SK-N-SH (cell line): ENCODE results near the gene SOWAHD. TPM values are rescaled to one million over a fixed set of nuclear protein-coding genes. Genes with fewer than 3 reads are reported as not detected.

Source experiments
- CTCF ChIA-PET: fragments of 300-600, 350-600 bp; formaldehyde crosslinking; extraction: SDS; loops from one replicate; lab custom pipeline; 2021; lab: Yijun Ruan, JAX
- POLR2A ChIA-PET: fragments of 350-600 bp; sonication (Branson Sonifier 250); formaldehyde crosslinking; extraction: SDS; loops from one replicate; lab custom pipeline; 2020; ENCODE audit warnings: antibody characterized with exemption, inconsistent platforms; lab: Yijun Ruan, JAX
- DNase-seq: peaks from one replicate; pipeline ENCODE4 v3.0.0; 2012
- H2AFZ ChIP-seq: fragments of 200-600 bp; sonication (generic); 2 replicates; pipeline ENCODE4 v1.8.1; 2016; ENCODE audit warnings: antibody characterized with exemption, mild to moderate bottlenecking, low read depth
- H3F3A ChIP-seq: fragments of 200-600 bp; sonication (generic); replicated peaks from 2 replicates; pipeline ENCODE3; 2016; ENCODE audit warnings: antibody characterized with exemption, mild to moderate bottlenecking; ENCODE audit not compliant: insufficient read depth
- H3K27ac ChIP-seq, 2 experiments: fragments of 200-500 bp in 1 of 2; fragments of 200-600 bp in 1 of 2; sonication (Bioruptor generic) in 1 of 2; sonication (generic), shearing (Covaris generic) in 1 of 2; 2 replicates each; pipeline versions ENCODE4 v1.5.1 to v1.6.1; 2014 to 2016; ENCODE audit warnings: low read depth in 2 of 2, inconsistent platforms in 1 of 2, low read length in 1 of 2, mild to moderate bottlenecking in 1 of 2, mixed read lengths in 1 of 2
- H3K27me3 ChIP-seq: fragments of 200-600 bp; sonication (generic), shearing (Covaris generic); 2 replicates; pipeline ENCODE4 v1.6.1; 2016; ENCODE audit warnings: mixed run types; ENCODE audit not compliant: insufficient read depth
- H3K36me3 ChIP-seq, 2 experiments: fragments of 200-500 bp in 1 of 2; fragments of 200-600 bp in 1 of 2; sonication (Bioruptor generic) in 1 of 2; sonication (generic) in 1 of 2; replicated peaks in 1 of 2; 2 replicates each; pipeline versions ENCODE3 to v1.5.1; 2014 to 2016; ENCODE audit warnings: low read length in 1 of 2, mild to moderate bottlenecking in 1 of 2; ENCODE audit not compliant: insufficient read depth in 2 of 2, control insufficient read depth in 1 of 2
- H3K4me1 ChIP-seq, 2 experiments: fragments of 200-500 bp in 1 of 2; fragments of 200-600 bp in 1 of 2; sonication (Bioruptor generic) in 1 of 2; sonication (generic), shearing (Covaris generic) in 1 of 2; 2 replicates each; pipeline versions ENCODE4 v1.5.1 to v1.6.1; 2014 to 2016; ENCODE audit warnings: low read depth in 1 of 2, low read length in 1 of 2, mixed run types in 1 of 2; ENCODE audit not compliant: insufficient read depth in 2 of 2, control insufficient read depth in 1 of 2
- H3K4me2 ChIP-seq: fragments of 200-600 bp; sonication (generic), shearing (Covaris generic); 2 replicates; pipeline ENCODE4 v1.6.1; 2017; ENCODE audit warnings: mixed run types
- H3K4me3 ChIP-seq, 2 experiments: fragments of 200-500 bp in 1 of 2; fragments of 200-600 bp in 1 of 2; sonication (Bioruptor generic) in 1 of 2; sonication (generic), shearing (Covaris generic) in 1 of 2; 2 replicates each; pipeline versions ENCODE4 v1.5.1 to v1.8.1; 2014 to 2016; ENCODE audit warnings: low read depth in 2 of 2, inconsistent platforms in 1 of 2, low read length in 1 of 2, mild to moderate bottlenecking in 1 of 2, mixed read lengths in 1 of 2, moderate library complexity in 1 of 2
- H3K79me2 ChIP-seq: fragments of 200-600 bp; sonication (generic); 2 replicates; pipeline ENCODE4 v1.8.1; 2017; ENCODE audit warnings: mild to moderate bottlenecking; ENCODE audit not compliant: insufficient read depth
- H3K9ac ChIP-seq: fragments of 200-600 bp; sonication (generic); 2 replicates; pipeline ENCODE4 v1.6.1; 2017; ENCODE audit warnings: mixed run types
- H3K9me2 ChIP-seq: fragments of 200-600 bp; sonication (generic); 2 replicates; pipeline ENCODE4 v1.6.1; 2017; ENCODE audit warnings: mixed run types
- H3K9me3 ChIP-seq: fragments of 200-600 bp; sonication (generic); 2 replicates; pipeline ENCODE4 v1.6.1; 2017; ENCODE audit warnings: mixed run types, mild to moderate bottlenecking, moderate library complexity
- H4K20me1 ChIP-seq: fragments of 200-600 bp; sonication (generic); 2 replicates; pipeline ENCODE4 v1.6.1; 2017; ENCODE audit warnings: mild to moderate bottlenecking, mixed run types; ENCODE audit not compliant: insufficient read depth
- ELF1 ChIP-seq: IDR thresholded peaks from 2 replicates; pipeline ENCODE4 v1.4.0; 2012
- EP300 ChIP-seq, 2 experiments: IDR thresholded peaks; 2 replicates each; pipeline versions ENCODE4 v1.4.0 to v1.6.1; 2012; ENCODE audit warnings: borderline replicate concordance in 1 of 2, low read depth in 1 of 2, low read length in 1 of 2
- FOSL2 ChIP-seq: IDR thresholded peaks from 2 replicates; pipeline ENCODE4 v1.4.0; 2012; ENCODE audit warnings: low read depth, mild to moderate bottlenecking, moderate library complexity, borderline replicate concordance
- FOXM1 ChIP-seq: IDR thresholded peaks from 2 replicates; pipeline ENCODE4 v1.4.0; 2012; ENCODE audit warnings: low read depth, mild to moderate bottlenecking
- GATA2 ChIP-seq: sonication (generic); formaldehyde crosslinking; IDR thresholded peaks from 2 replicates; pipeline ENCODE4 v1.5.0; 2020; ENCODE audit warnings: mild to moderate bottlenecking, missing genetic modification reagents
- IRF3 ChIP-seq: fragments of 150-350 bp; IDR thresholded peaks from 2 replicates; pipeline ENCODE4 v1.6.1; 2016; ENCODE audit warnings: mild to moderate bottlenecking, low read depth, low read length
- MXI1 ChIP-seq: IDR thresholded peaks from 2 replicates; pipeline ENCODE4 v1.6.1; 2012; ENCODE audit warnings: mild to moderate bottlenecking, low read depth, low read length, improper control_type of control experiment
- PBX3 ChIP-seq: IDR thresholded peaks from 2 replicates; pipeline ENCODE4; 2012
- POLR2AphosphoS5 ChIP-seq: IDR thresholded peaks from 2 replicates; pipeline ENCODE4 v1.6.1; 2012; ENCODE audit warnings: low read depth, low read length
- RAD21 ChIP-seq: IDR thresholded peaks from 2 replicates; pipeline ENCODE4 v1.6.1; 2012; ENCODE audit warnings: mild to moderate bottlenecking, low read length
- RCOR1 ChIP-seq: fragments of 150-350 bp; IDR thresholded peaks from 2 replicates; pipeline ENCODE4 v1.6.1; 2017; ENCODE audit warnings: antibody characterized with exemption, low read length
- RXRA ChIP-seq: IDR thresholded peaks from 2 replicates; pipeline ENCODE4 v1.4.0; 2012; ENCODE audit warnings: low read depth, mild to moderate bottlenecking, borderline replicate concordance
- SIN3A ChIP-seq: IDR thresholded peaks from 2 replicates; pipeline ENCODE4 v1.6.1; 2012; ENCODE audit warnings: low read depth, mild to moderate bottlenecking, low read length, moderate library complexity, borderline replicate concordance
- SMC3 ChIP-seq: IDR thresholded peaks from 2 replicates; pipeline ENCODE4 v1.6.1; 2012; ENCODE audit warnings: low read depth, low read length, improper control_type of control experiment
- TAF1 ChIP-seq: IDR thresholded peaks from 2 replicates; pipeline ENCODE4 v1.6.1; 2012; ENCODE audit warnings: low read depth, mild to moderate bottlenecking, low read length, moderate library complexity, borderline replicate concordance
- TCF12 ChIP-seq: IDR thresholded peaks from 2 replicates; pipeline ENCODE4 v1.4.0; 2012
- USF1 ChIP-seq: IDR thresholded peaks from 2 replicates; pipeline ENCODE4 v1.4.0; 2012; ENCODE audit warnings: low read depth, borderline replicate concordance
- YY1 ChIP-seq: IDR thresholded peaks from 2 replicates; pipeline ENCODE4 v1.4.0; 2012; ENCODE audit warnings: low read depth, mild to moderate bottlenecking
- WGBS: methylation state at CpG from one replicate; pipeline ENCODE4 v1.1.6; 2017; ENCODE audit warnings: low lambda C conversion rate; 5-methylcytosine and 5-hydroxymethylcytosine counted together
- polyA plus RNA-seq, 3 experiments: library from polyadenylated mRNA; depleted of rRNA; stranded (reverse); fragments of >200 nt; gene quantifications; 2 replicates each; pipeline ENCODE4 v1.2.3, GENCODE V29; 2012

SOWAHD gene
- polyA plus RNA-seq, 1 of the 3 experiments (the other 2 are of a cell fraction): 0.20 TPM

- ChIA-PET CTCF (interaction anchor here (1.3 to 3.6 kb wide), 6 partner anchors 11 to 241 kb away, joined by 3 to 15 read pairs (median 4); no protein-coding TSS in a partner anchor), POLR2A (no interaction called here)
- Histone ChIP-seq H3K36me3 (no peaks in the 10 kb centered on the region), H2AFZ (no peak overlapping the region), H3K9ac (no peak overlapping the region), H3F3A (no peaks in the 10 kb centered on the region), H3K79me2 (no peaks in the 10 kb centered on the region), H3K4me1 (no peaks in the 10 kb centered on the region), H3K9me3 (no peaks in the 10 kb centered on the region), H3K27ac (no peak overlapping the region), H3K9me2 (no peaks in the 10 kb centered on the region), H3K4me3 (no peak overlapping the region), H3K4me2 (no peak overlapping the region), H3K27me3 (peaks cover 27% of the 10 kb centered on the region), H4K20me1 (no peaks in the 10 kb centered on the region)
- WGBS: 68% methylated on average over 10 of the region's 10 CpGs
- TF ChIP-seq TCF12: no peak
- no peak for TF ChIP-seq YY1
- no peak for TF ChIP-seq EP300 (IDR thresholded peaks at IDR 0.05; ENCODE audit: borderline replicate concordance in 1 of 2, low read depth in 1 of 2, low read length in 1 of 2)
- TF ChIP-seq FOSL2: no peak
- no peak for TF ChIP-seq IRF3
- no peak for TF ChIP-seq FOXM1
- no peak for TF ChIP-seq ELF1
- no peak for TF ChIP-seq POLR2AphosphoS5
- no peak for TF ChIP-seq MXI1
- no peak for TF ChIP-seq SIN3A
- TF ChIP-seq USF1: no peak
- no peak for TF ChIP-seq GATA2
- no peak for TF ChIP-seq TAF1
- no peak for TF ChIP-seq RXRA
- no peak for TF ChIP-seq SMC3
- TF ChIP-seq RCOR1: no peak
- no peak for TF ChIP-seq PBX3
- no peak for TF ChIP-seq RAD21
- no peak for DNase-seq
These were observed 1.3 kb upstream of the SOWAHD start for GRCh38 chrX:119756926-119757635.
